NCI-H2227 treated with DMSO at 0.1 percent for 48 hours (cell line): ENCODE results near the gene CNRIP1.

Source experiments
- DNase-seq: peaks from one replicate; lab custom pipeline; 2025; lab: John Stamatoyannopoulos, UW

CNRIP1 gene

GRCh38 chr2:68292108-68292710 lies 27.5 kb downstream of the CNRIP1 start:
- DNase-seq: peak; percentile 26

GRCh38 chr2:68291314-68291713 lies 28.4 kb downstream of the CNRIP1 start:
- no peak for DNase-seq

DNA sequence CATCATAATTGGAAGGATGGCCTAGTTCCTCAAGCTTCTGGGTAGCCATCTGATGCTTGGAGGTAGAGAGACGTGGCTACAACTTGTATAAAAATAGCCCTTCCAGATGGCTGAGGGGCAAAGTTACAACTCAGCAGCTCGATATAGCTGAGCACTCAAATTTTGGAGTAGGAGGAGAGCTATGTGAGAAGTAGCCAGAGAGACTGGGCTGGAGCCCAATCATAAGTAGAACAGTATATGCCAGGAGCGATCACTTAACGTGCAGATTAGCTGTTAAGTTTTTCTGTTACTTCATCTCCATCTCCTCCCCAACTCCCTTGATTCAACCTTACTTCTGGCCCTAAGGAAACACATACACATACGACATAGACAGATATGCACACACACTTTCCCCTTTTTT lies 28.8 kb downstream of the CNRIP1 start:
- DNase-seq: no peak

GRCh38 chr2:68287580-68288441 lies 31.9 kb downstream of the CNRIP1 start:
- DNase-seq: no peak

GRCh38 chr2:68284896-68285295 lies 34.9 kb downstream of the CNRIP1 start:
- peak; percentile 5 for DNase-seq

- no peak for DNase-seq
Measured at GRCh38 chr2:68283419-68283812, 36.3 kb downstream of the CNRIP1 start.

GRCh38 chr2:68282811-68283418 lies 36.8 kb downstream of the CNRIP1 start:
- peak; percentile 15 for DNase-seq

- DNase-seq: no peak
Measured at GRCh38 chr2:68280796-68281195, 39.0 kb downstream of the CNRIP1 start.

DNA sequence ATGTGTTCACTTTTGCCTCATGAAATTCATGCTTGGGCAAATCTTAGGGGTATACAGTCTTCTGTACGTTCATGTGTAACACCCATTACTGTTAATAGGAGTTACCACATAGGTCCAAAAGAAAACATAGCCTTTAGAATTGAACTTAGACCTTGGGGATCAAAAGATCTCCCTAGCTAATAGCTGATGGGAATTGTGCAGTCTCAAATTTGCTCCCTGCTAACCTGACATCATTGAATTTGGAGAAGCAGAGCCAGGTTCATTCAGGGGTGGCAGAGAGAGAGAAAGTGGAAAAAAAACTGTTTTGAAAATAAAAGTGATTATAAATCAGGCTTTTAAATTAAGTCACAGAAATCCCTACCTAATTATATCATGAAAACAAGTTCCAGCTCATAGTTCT lies 39.4 kb downstream of the CNRIP1 start:
- no peak for DNase-seq

DNA sequence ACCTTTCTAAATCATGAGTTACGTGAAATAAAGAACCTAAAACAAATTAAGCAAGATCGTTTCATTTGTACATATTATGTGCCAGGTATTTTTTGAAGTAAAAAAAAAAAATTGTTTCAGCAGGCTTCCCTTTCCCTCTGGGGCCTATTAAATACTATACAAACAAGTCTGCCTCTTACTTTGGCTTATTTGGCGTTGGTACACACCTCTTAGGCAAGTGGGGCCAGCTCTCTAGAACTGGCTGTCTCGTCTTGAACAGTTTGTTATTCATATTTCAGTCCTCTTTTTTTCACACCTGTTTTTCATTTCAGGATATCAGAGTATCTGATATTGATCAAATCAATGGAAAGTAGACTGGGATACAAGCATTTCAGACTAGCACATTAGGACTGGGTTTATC lies 40.1 kb downstream of the CNRIP1 start:
- DNase-seq: no peak

DNA sequence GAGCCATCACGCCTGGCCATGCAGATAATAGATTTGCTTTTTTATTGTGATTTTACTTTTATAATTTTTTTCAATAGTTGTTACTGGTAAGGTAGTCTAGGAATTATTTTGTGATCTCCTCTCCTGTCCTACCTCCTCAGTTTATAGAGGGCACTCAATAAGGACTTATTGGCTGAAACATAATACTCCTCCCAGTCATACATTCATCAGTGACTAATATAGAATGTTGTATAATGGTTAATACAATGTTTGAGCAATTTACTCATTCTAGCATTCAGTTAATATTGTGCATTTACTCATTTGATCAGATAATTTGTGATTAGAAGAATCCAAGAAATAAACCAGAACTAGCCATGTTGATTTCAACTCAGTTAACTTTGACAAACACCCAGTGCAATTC lies 41.6 kb downstream of the CNRIP1 start:
- no peak for DNase-seq

DNA sequence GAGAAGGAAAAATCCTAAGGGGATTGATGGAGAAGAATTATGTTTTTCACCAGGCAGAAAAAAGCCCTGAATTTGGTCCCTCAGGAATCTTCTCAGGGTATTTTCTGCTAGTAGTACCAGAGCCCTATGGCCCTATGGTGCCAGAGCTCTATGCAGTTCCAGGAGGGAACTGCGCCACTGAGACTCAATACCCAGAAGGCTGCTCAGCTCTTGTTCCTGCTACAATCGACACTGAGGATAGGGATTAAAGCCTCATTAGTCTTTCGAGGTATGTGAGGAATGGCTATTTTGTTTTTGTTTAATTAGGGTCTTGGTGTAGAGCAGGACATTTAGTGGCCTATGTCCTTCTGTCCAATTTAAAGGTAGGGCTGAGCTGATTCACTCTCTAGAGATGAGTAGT lies 45.7 kb downstream of the CNRIP1 start:
- no peak for DNase-seq

- DNase-seq: no peak
Measured at GRCh38 chr2:68272246-68272994, 47.3 kb downstream of the CNRIP1 start.

GRCh38 chr2:68266655-68267054 lies 53.1 kb downstream of the CNRIP1 start:
- no peak for DNase-seq

DNA sequence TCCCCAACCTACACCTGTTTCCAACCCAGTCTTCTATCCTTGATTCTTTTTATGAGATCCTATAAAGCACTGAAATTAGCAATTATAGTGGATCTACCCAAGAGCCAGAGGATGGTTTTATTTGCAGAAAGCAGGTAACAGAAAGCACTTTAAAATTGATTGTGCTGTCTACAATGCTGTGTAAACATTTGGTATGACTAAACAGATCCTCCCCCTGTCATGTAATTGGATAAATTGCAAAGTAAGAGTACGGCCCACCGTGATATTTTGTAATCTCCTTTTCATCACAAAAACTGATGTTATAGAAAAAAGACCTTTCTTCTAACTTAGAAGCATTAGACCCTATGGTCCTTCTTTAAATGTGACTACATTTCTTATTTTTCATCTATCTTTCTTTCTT lies 56.1 kb downstream of the CNRIP1 start:
- peak; percentile 38 for DNase-seq

DNA sequence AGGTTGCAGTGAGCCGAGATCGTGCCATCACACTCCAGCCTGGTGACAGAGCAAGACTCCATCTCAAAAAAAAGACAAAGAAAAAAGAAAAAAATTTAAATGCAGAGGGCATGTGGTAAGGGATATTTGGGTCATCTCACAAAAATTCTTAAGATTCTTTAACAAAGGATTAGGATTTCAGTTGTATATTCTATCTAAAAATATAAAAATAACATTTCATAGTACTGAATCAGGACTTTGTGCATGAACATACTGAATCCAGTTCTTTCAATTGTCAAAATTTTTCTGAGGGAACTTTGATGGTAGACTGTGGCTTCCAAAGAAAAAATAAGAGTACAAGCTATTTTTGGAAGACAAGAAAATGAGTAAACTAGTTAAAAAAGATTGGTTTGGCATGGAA lies 60.9 kb downstream of the CNRIP1 start:
- no peak for DNase-seq

DNA sequence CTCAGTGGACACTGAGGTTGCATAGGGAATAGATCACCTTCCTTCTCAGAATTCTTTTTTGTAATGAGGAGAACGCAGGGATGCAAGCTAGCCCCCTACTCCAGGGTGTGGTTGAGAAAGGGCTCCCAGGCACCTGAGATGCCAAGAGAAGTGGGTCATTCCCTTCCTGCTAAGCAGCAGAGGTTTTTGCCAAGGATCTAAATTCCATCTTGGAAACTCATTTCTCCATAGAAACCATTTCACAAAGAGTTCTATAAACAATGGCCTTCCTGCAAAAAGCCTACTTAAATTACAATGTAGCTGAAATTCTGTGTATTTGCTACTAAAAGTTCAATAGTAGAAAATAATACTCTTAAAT lies 63.7 kb downstream of the CNRIP1 start:
- DNase-seq: no peak

GRCh38 chr2:68253219-68254068 lies 66.3 kb downstream of the CNRIP1 start:
- DNase-seq: peak; percentile 36

DNA sequence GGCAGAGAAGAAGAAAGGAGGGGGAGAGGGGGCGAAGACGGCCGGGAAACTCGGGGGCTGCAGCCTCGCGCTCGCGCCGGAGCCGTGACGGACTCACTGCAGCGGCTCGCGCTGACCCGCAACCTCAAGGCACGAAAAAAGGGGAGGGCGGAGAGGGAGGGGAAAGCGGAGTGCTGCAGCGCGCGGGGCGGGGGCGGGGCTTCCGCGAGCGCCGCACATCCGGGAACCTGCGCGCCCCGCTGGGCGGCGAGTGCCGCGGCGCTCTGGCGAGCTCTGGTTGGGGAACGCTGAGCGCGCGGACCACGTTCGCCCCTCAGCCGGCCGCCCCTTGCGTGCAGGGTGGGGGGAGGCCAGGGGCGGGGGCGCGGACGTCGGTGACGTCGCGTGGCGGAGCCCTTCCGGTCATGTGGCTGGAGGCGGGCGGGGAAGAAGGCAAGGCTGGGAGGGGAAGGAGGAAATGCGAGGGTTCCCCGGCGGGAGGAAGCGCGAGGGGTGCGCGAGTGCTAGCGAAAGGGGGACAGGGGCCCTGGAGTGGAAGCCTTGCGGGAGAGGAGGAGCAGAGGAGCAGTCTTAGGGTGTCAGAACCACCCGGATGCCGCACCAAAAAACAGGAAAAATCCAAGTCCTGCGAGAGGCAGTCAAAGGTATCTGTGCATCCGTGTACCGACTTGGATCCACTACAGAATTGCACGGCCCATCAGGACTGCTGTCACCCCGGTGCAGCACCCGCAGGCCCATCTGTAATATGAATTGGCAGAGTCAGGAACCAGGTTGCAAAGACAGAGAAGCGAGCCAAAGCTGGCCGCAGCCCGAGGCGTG lies 67.1 kb downstream of the CNRIP1 start, which contains the start of gene PPP3R1:
Gene PPP3R1, minus strand, starts transcription at position 133 of the 819 bp plus-strand sequence. CDS start 405 bp downstream, outside the sequence.
- DNase-seq: peak; percentile 84

DNA sequence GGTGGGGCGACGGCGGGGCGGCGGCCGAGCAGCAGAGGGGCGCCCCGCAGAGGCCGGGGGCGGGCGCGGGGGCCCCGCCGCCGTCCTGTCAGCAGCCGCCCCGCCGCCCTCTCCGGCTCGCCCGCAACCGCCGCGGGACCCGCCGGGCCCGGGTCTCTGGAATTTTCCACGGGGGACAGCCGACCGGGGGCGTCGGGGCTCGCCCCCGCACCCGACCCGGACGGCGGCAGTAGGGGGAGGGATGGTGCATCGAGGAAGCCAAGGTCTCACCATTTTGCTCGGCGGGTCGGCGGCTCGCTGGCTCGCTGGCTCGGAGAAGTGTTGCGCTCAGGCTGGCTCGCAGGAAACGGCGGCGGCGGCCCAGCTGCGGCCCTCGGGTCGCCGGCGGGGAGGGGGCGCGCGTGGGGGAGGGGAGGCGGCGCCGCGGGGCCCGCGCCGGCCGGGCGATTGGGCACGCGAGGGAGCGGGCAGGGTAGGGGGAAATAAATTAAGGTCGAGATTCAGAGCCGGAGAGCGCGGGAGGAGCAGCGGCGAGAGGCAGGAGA lies 67.8 kb downstream of the CNRIP1 start:
- DNase-seq: no peak
